Lower lobe of right lung (tissue), 2 donors: ENCODE measurements around the gene IGFBP1. TPM values are rescaled to one million over a fixed set of nuclear protein-coding genes. Genes with fewer than 3 reads are reported as not detected.

ENCODE experiments used
- ATAC-seq, 2 donors: fragments of 200-7000 bp; cut with Tn5 transposase; one replicate each; pipeline ENCODE4 v1.9.1; 2020 to 2022; ENCODE audit warnings: mild to moderate bottlenecking in 2 of 2, moderate library complexity in 2 of 2
- DNase-seq: peaks from one replicate; pipeline ENCODE4 v3.0.0-alpha.2; 2020
- H3K27ac ChIP-seq: fragments of 200-600 bp; one replicate; pipeline ENCODE4 v1.8.0; 2022
- H3K27me3 ChIP-seq: fragments of 200-600 bp; one replicate; pipeline ENCODE4 v1.8.0; 2022; ENCODE audit warnings: low read depth
- H3K36me3 ChIP-seq: fragments of 200-600 bp; one replicate; pipeline ENCODE4 v1.8.0; 2022; ENCODE audit warnings: mild to moderate bottlenecking
- H3K4me1 ChIP-seq: fragments of 200-600 bp; one replicate; pipeline ENCODE4 v1.8.0; 2022
- H3K4me3 ChIP-seq: fragments of 200-600 bp; one replicate; pipeline ENCODE4 v1.8.0; 2022; ENCODE audit warnings: mild to moderate bottlenecking
- H3K9me3 ChIP-seq: fragments of 200-600 bp; one replicate; pipeline ENCODE4 v1.8.0; 2022
- CTCF ChIP-seq: fragments of 200-600 bp; IDR thresholded peaks from one replicate; pipeline ENCODE4 v1.8.0; 2022; ENCODE audit warnings: antibody characterized with exemption, mild to moderate bottlenecking
- intact Hi-C: fragments of 100-400 bp; cut with DNase I; formaldehyde crosslinking; loops from one replicate; pipeline ENCODE4 v1.11.0; 2022
- total RNA-seq: library from RNA; stranded (reverse); fragmentation: NEBNext Ultra II Directional; extraction: Animal tissue kit (Norgen Biotek cat#: 25700); gene quantifications from one replicate; pipeline ENCODE4 v1.2.1, GENCODE V29; 2021
- donor health status: DM: no; HTN: yes; CAD: no; lungs with severe emphysema.

Gene IGFBP1
- total RNA-seq, 1 donor from 2014 or later, result not detected

- Histone ChIP-seq H3K4me3 (no peak overlapping the region), H3K27me3 (peaks cover 4% of the 10 kb centered on the region), H3K36me3 (no peaks in the 10 kb centered on the region), H3K9me3 (peaks cover 7% of the 10 kb centered on the region), H3K4me1 (no peaks in the 10 kb centered on the region), H3K27ac (no peak overlapping the region)
- intact Hi-C loops, result no loop called here
- DNase-seq (no peak), ATAC-seq (no peak)
- TF ChIP-seq CTCF, result no peak
Observed at GRCh38 chr7:45863715-45864114, 24.6 kb upstream of the IGFBP1 start.

- ATAC-seq, result peak in 1 of 2 donors; percentile 28
- Histone ChIP-seq H3K4me1 (no peaks in the 10 kb centered on the region), H3K27ac (no peak overlapping the region), H3K4me3 (no peak overlapping the region), H3K27me3 (peaks cover 4% of the 10 kb centered on the region), H3K36me3 (no peaks in the 10 kb centered on the region), H3K9me3 (peaks cover 7% of the 10 kb centered on the region)
- intact Hi-C loops, result no loop called here
- TF ChIP-seq CTCF, result no peak
- no peak for DNase-seq
Observed at GRCh38 chr7:45865594-45866410, 22.5 kb upstream of the IGFBP1 start.

GRCh38 chr7:45867471-45867870, 20.8 kb upstream of the IGFBP1 start:
- Histone ChIP-seq H3K9me3 (peaks cover 7% of the 10 kb centered on the region), H3K4me3 (no peak overlapping the region), H3K4me1 (no peaks in the 10 kb centered on the region), H3K27me3 (peaks cover 4% of the 10 kb centered on the region), H3K27ac (no peak overlapping the region), H3K36me3 (no peaks in the 10 kb centered on the region)
- DNase-seq (no peak), ATAC-seq (no peak)
- intact Hi-C loops, result no loop called here
- no peak for TF ChIP-seq CTCF

- Histone ChIP-seq H3K4me3 (no peak overlapping the region), H3K27me3 (no peaks in the 10 kb centered on the region), H3K9me3 (peaks cover 7% of the 10 kb centered on the region), H3K36me3 (no peaks in the 10 kb centered on the region), H3K4me1 (no peaks in the 10 kb centered on the region), H3K27ac (no peak overlapping the region)
- DNase-seq (no peak), ATAC-seq (no peak)
- no peak for TF ChIP-seq CTCF
- intact Hi-C loops, result no loop called here
Observed at GRCh38 chr7:45869426-45869825, 18.9 kb upstream of the IGFBP1 start.

GRCh38 chr7:45872116-45873034, 15.9 kb upstream of the IGFBP1 start:
- intact Hi-C loops, result no loop called here
- Histone ChIP-seq H3K4me3 (no peak overlapping the region), H3K27me3 (no peaks in the 10 kb centered on the region), H3K27ac (no peak overlapping the region), H3K36me3 (no peaks in the 10 kb centered on the region), H3K9me3 (peaks cover 7% of the 10 kb centered on the region), H3K4me1 (no peaks in the 10 kb centered on the region)
- DNase-seq (no peak), ATAC-seq (peak in 1 of 2 donors; percentile 26)
- TF ChIP-seq CTCF, result peak; percentile 19
